ENCODE data around the gene DAPK1.

- TF ChIP-seq CTCF (conservative IDR thresholded peaks at IDR 0.05 in 1 of 2, IDR thresholded peaks at IDR 0.05 in 1 of 2; ENCODE audit: extremely low read depth in 1 of 2, insufficient read depth in 1 of 2, low read depth in 1 of 2, low read length in 2 of 2): no peak
- no peak for TF ChIP-seq EZH2 (IDR thresholded peaks at IDR 0.05; ENCODE audit: borderline replicate concordance, low read length)
These were observed 107.4 kb downstream of the DAPK1 start for GRCh38 chr9:87604886-87605588.
